HG03103 (cell line): Measurements from ENCODE around the gene GUCY1A1.
A peak's percentile ranks its signal among the peaks of the same experiment; 100 is the strongest.

ENCODE experiments used
- ATAC-seq: cut with Tn5 transposase; IDR thresholded peaks from one replicate; pipeline ENCODE4 v1.9.1; 2021; ENCODE audit warnings: low read depth; ENCODE audit not compliant: unreplicated experiment

The GUCY1A1 gene

GRCh38 chr4:155734065-155734464 is 67.4 kb downstream of the GUCY1A1 start:
- no peak for ATAC-seq

- ATAC-seq, result no peak
Measured at GRCh38 chr4:155734951-155735350, 68.3 kb downstream of the GUCY1A1 start.

- ATAC-seq, result no peak
Measured at GRCh38 chr4:155735496-155735895, 68.8 kb downstream of the GUCY1A1 start.

- ATAC-seq, result no peak
Measured at GRCh38 chr4:155738548-155738947, 71.9 kb downstream of the GUCY1A1 start.

- ATAC-seq, result no peak
Measured at GRCh38 chr4:155741546-155741945, 74.9 kb downstream of the GUCY1A1 start.

GRCh38 chr4:155742310-155743015 is 75.8 kb downstream of the GUCY1A1 start:
- no peak for ATAC-seq

- no peak for ATAC-seq
Measured at GRCh38 chr4:155745984-155746383, 79.3 kb downstream of the GUCY1A1 start.

- no peak for ATAC-seq
Measured at GRCh38 chr4:155748039-155748438, 81.4 kb downstream of the GUCY1A1 start.

- ATAC-seq, result no peak
Measured at GRCh38 chr4:155749041-155749440, 82.4 kb downstream of the GUCY1A1 start.

GRCh38 chr4:155751569-155751968 is 84.9 kb downstream of the GUCY1A1 start:
- ATAC-seq, result no peak

- ATAC-seq, result no peak
Measured at GRCh38 chr4:155757745-155758265, 91.2 kb downstream of the GUCY1A1 start.

GRCh38 chr4:155758481-155759371 is 92.1 kb downstream of the GUCY1A1 start, which contains the start of gene GUCY1B1:
Gene GUCY1B1 (plus strand): TSS chr4:155759021. CDS start chr4:155759141, 120 bp downstream.
- peak; percentile 96 for ATAC-seq

- ATAC-seq, result peak; percentile 13
Measured at GRCh38 chr4:155759372-155760252, 93.0 kb downstream of the GUCY1A1 start.

GRCh38 chr4:155761047-155761446 is 94.4 kb downstream of the GUCY1A1 start:
- ATAC-seq, result no peak

GRCh38 chr4:155761916-155762315 is 95.3 kb downstream of the GUCY1A1 start:
- no peak for ATAC-seq

GRCh38 chr4:155762334-155762733 is 95.7 kb downstream of the GUCY1A1 start:
- ATAC-seq, result no peak

- no peak for ATAC-seq
Measured at GRCh38 chr4:155763551-155763950, 96.9 kb downstream of the GUCY1A1 start.

- no peak for ATAC-seq
Measured at GRCh38 chr4:155765149-155765548, 98.5 kb downstream of the GUCY1A1 start.

GRCh38 chr4:155766622-155767021 is 100.0 kb downstream of the GUCY1A1 start:
- no peak for ATAC-seq

- no peak for ATAC-seq
Measured at GRCh38 chr4:155768370-155768769, 101.7 kb downstream of the GUCY1A1 start.
